ENCODE measurements around the gene PAPOLG. TPM values are rescaled to one million over a fixed set of nuclear protein-coding genes. Genes with fewer than 3 reads are reported as not detected.

PAPOLG gene
- total and polyA plus RNA-seq, 2 of the 4 experiments (the other 2 are of a cell fraction) = 3.5 to 12.4 TPM

DNA sequence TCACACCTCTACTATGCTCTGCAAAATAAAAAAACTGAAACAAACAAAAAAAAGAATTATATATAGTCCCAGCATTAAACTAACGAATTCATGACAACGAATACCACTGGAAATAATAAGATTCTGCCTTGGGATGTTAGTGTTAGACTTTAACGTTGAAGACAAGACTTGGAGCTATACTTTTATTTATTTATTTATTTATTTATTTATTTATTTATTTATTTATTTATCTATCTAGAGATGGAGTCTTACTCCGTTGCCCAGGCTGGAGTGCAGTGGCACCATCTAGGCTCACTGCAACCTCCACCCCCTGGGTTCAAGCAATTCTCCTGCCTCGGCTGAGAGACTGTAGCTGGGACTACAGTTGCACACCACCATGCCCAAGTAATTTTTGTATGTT, 27.2 kb upstream of the PAPOLG start:
- H4K91ac ChIP-seq (ENCODE audit: insufficient read depth, low read depth, low read length) = no peak overlapping the region
- no peak overlapping the region for H2BK120ac ChIP-seq (ENCODE audit: low read depth, low read length)
- H2BK15ac ChIP-seq (ENCODE audit: low read depth, low read length) = no peak overlapping the region
- no peak overlapping the region for H2AK5ac ChIP-seq (ENCODE audit: low read depth, low read length)
- dilution Hi-C loops (cut with HindIII; ENCODE audit: low sequenced_read_pairs, unreplicated experiment) = no loop called here
- no peak overlapping the region for H2AFZ ChIP-seq (replicated peaks; ENCODE audit: low read length, poor library complexity)
- H3K27ac ChIP-seq (ENCODE audit: insufficient read depth, low read length) = no peak overlapping the region
- no peak overlapping the region for H3K14ac ChIP-seq (replicated peaks; ENCODE audit: low read depth, low read length)
- no peak overlapping the region for H4K8ac ChIP-seq (ENCODE audit: low read depth in 2 of 2, low read length in 2 of 2)
- WGBS, 2 experiments (ENCODE audit: extremely low coverage in 2 of 2, insufficient read length in 1 of 2) = no CpG with 5 or more reads among the region's 5 CpGs
- ATAC-seq (ENCODE audit: low read depth) (no peak), DNase-seq (no peak)
- no peak overlapping the region for H3K18ac ChIP-seq (ENCODE audit: low read depth, low read length)
- CTCF ChIA-PET = interaction anchor here (0.6 kb wide), 1 partner anchor 218 kb away, joined by 3 read pairs; no protein-coding TSS in a partner anchor
- no peak overlapping the region for H4K5ac ChIP-seq (ENCODE audit: low read depth, low read length)
- BruUV-seq (replicated peaks) = no TSS peak
- no peak for TF ChIP-seq CEBPB (IDR thresholded peaks at IDR 0.05; ENCODE audit: low read depth, low read length)
- TF ChIP-seq MXI1 (IDR thresholded peaks at IDR 0.05; ENCODE audit: borderline replicate concordance, low read depth, low read length) = no peak
- no peak for TF ChIP-seq MAZ (IDR thresholded peaks at IDR 0.05; ENCODE audit: borderline replicate concordance, low read depth, low read length)
- TF ChIP-seq POLR2A (IDR thresholded peaks at IDR 0.05; ENCODE audit: low read depth, low read length) = no peak
- TF ChIP-seq CHD1 (IDR thresholded peaks at IDR 0.05; ENCODE audit: low read depth, low read length) = no peak
- TF ChIP-seq SMC3 (IDR thresholded peaks at IDR 0.05; ENCODE audit: low read depth, low read length) = no peak
- no peak for TF ChIP-seq MAFK (IDR thresholded peaks at IDR 0.05; ENCODE audit: low read depth, low read length)
- TF ChIP-seq RAD21 (IDR thresholded peaks at IDR 0.05; ENCODE audit: low read length) = no peak
- TF ChIP-seq, protein P1, sequence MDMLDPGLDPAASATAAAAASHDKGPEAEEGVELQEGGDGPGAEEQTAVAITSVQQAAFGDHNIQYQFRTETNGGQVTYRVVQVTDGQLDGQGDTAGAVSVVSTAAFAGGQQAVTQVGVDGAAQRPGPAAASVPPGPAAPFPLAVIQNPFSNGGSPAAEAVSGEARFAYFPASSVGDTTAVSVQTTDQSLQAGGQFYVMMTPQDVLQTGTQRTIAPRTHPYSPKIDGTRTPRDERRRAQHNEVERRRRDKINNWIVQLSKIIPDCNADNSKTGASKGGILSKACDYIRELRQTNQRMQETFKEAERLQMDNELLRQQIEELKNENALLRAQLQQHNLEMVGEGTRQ (IDR thresholded peaks at IDR 0.05; ENCODE audit: low read depth, low read length) = no peak
- TF ChIP-seq, protein P2, sequence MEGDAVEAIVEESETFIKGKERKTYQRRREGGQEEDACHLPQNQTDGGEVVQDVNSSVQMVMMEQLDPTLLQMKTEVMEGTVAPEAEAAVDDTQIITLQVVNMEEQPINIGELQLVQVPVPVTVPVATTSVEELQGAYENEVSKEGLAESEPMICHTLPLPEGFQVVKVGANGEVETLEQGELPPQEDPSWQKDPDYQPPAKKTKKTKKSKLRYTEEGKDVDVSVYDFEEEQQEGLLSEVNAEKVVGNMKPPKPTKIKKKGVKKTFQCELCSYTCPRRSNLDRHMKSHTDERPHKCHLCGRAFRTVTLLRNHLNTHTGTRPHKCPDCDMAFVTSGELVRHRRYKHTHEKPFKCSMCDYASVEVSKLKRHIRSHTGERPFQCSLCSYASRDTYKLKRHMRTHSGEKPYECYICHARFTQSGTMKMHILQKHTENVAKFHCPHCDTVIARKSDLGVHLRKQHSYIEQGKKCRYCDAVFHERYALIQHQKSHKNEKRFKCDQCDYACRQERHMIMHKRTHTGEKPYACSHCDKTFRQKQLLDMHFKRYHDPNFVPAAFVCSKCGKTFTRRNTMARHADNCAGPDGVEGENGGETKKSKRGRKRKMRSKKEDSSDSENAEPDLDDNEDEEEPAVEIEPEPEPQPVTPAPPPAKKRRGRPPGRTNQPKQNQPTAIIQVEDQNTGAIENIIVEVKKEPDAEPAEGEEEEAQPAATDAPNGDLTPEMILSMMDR (conservative IDR thresholded peaks at IDR 0.05; ENCODE audit: low read depth, low read length) = no peak
- TF ChIP-seq FOS (IDR thresholded peaks at IDR 0.05; ENCODE audit: low read depth, low read length) = no peak
- no peaks in the 10 kb centered on the region for H3K79me1 ChIP-seq (ENCODE audit: low read depth in 1 of 2, low read length in 2 of 2)
- no peaks in the 10 kb centered on the region for H3K9me3 ChIP-seq (ENCODE audit: control insufficient read depth, insufficient read depth, low read length)
- intact Hi-C loops (cut with micrococcal nuclease) = no loop called here
- H3K9me1 ChIP-seq (ENCODE audit: insufficient read depth, low read length) = no peaks in the 10 kb centered on the region
- H3K4me3 ChIP-seq (ENCODE audit: insufficient read depth, low read depth, low read length) = no peak overlapping the region
- H3K4me2 ChIP-seq (ENCODE audit: low read depth, low read length) = no peak overlapping the region
- H3K56ac ChIP-seq (ENCODE audit: extremely low read depth, insufficient read depth, low read length) = no peak overlapping the region
- H3K4ac ChIP-seq (ENCODE audit: low read depth, low read length) = no peak overlapping the region
- peaks cover 1% of the 10 kb centered on the region; the same call in 1 of the 2 replicates for H3K27me3 ChIP-seq (ENCODE audit: control insufficient read depth, insufficient read depth, low read length)
- no peak overlapping the region for H3K23ac ChIP-seq (ENCODE audit: low read depth, low read length)
- no peaks in the 10 kb centered on the region for H3K36me3 ChIP-seq (ENCODE audit: control insufficient read depth, insufficient read depth, low read length)
- no peak overlapping the region for H2BK5ac ChIP-seq (ENCODE audit: low read depth, low read length, poor library complexity, severe bottlenecking)
- no peaks in the 10 kb centered on the region for H3K4me1 ChIP-seq (ENCODE audit: control insufficient read depth, insufficient read depth, low read length)
- in situ Hi-C loops (cut with MboI; ENCODE audit: low sequenced_read_pairs) = no loop called here
- POLR2A ChIA-PET (ENCODE audit: unreplicated experiment) = no interaction called here
- H2AK9ac ChIP-seq (replicated peaks; ENCODE audit: low read depth, low read length, poor library complexity) = no peak overlapping the region
- no peak overlapping the region for H3K9ac ChIP-seq (ENCODE audit: low read depth, low read length)
- no peaks in the 10 kb centered on the region for H4K20me1 ChIP-seq (ENCODE audit: insufficient read depth, low read length)
- no peak overlapping the region for H2BK20ac ChIP-seq (ENCODE audit: low read depth, low read length)
